HG02938 (cell line): ENCODE results near the gene IPPK.

Source experiments
- ATAC-seq: cut with Tn5 transposase; IDR thresholded peaks from one replicate; pipeline ENCODE4 v1.9.1; 2021; ENCODE audit warnings: mild to moderate bottlenecking, moderate library complexity; ENCODE audit not compliant: unreplicated experiment

IPPK gene

DNA sequence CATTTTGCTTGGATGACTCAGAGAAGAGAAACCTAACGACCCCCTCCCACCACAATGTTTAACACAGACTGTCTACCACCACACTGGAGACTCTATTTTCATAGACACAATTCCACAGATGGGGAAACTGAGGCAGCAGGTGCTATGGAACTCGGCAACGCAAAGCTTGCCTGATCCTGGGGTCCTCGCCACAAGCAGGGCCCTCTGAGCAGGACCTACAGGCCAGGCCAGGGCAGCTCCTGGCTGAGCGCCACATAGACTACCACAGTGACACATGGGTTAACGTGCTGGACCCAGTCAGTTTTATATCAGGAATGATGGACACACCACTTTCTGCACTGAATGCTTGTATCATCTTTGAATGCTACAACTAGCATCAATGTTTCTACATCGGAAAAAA, 11.8 kb downstream of the IPPK start:
- ATAC-seq, result no peak

DNA sequence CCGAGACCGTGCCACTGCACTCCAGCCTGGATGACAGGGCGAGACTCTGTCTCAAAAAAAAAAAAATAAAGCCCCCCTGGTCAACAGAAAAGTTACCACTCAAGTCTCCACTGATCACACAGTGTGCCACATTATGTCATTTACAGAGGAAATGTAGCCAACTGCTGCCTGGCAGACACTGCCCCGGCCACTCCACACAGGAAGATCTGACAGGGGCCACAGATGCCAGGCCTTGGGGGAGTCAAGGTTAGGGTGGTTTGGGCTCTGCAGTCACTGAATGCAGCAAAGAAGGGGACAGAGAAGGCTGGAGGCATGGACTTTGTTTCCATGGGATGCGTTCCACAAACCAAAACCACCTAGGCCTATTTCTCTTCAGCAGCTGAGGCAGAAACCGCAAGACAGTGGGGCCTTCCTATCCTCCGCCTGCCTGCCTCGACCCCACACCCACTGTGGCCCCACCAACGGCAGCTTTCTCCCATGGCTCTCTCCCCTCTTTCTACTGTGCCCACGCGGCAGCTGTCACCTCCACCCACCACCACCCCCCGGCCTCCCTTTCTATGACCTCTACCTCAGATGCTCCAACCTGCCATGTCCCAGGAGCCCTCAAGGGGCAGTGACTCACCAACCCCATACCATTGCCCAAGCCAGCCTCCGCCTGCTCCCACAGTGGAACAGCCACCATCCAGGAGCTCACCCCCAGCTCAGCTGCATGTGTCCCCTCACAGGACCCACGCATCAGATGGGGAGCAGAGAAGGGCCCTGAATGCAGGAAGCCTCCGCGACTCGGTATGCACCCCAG, 12.4 kb downstream of the IPPK start:
- no peak for ATAC-seq

- no peak for ATAC-seq
These were observed 13.4 kb downstream of the IPPK start for GRCh38 chr9:92656537-92656925.

- ATAC-seq, result no peak
These were observed 13.9 kb downstream of the IPPK start for GRCh38 chr9:92655896-92656536.

- no peak for ATAC-seq
These were observed 14.6 kb downstream of the IPPK start for GRCh38 chr9:92655366-92655765.

DNA sequence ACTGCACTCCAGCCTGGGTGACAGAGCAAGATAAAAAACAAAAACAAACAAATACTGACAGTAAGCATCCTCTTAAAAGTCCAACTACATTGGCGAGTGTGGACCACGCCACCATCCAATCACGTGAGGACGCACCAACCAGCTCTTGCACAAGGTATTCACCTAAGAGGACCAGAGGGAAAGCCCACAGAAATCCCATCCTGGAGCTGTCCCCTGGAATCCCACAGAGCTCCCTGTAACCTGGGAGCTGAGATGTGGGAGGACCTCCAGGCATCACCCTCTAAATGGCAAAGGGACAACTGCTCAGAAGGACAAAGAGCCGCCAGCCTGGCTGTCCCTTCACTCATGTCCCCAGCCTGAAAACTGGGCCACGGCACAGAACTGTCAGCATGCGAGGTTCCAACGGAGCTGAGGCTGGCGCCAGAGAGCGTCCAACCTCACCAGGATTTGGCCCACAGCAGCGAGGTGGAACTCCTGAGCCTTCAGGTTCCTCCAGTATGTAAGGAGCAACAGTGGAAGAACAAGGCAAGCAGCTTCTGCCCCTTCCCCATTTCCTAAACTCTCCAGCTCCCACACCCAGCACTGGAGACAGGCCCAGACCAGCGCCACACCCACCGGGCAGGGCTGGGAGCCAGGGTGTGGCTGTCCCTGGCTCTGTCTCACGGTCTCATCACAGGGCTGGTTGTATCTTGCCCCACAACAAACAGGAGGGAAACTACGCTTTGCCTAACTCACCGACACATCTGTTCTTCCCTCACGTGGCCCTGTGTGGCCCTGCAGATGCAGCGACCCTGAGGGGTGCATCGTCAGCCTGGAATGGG, 15.2 kb downstream of the IPPK start:
- ATAC-seq, result no peak

DNA sequence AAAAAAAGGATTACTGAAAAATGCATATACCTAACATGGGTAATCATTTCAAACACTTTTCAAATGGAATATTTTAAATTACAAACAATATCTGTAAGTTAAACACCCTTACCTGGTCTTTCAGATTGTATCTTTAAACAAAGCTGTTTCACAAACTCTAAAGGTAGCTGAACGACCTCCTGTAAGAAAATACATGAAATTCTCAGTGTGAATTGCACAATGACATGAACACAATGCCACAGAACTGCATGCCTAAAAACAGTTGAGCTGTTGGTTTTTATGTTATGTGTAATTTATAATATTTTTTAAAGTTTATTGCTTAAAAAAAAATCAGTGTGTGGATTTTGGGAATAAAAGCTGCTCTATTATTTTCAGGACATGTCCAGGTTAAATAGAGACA, 17.5 kb downstream of the IPPK start:
- no peak for ATAC-seq

GRCh38 chr9:92650839-92651621, 18.9 kb downstream of the IPPK start:
- ATAC-seq, result no peak

GRCh38 chr9:92650296-92650695, 19.6 kb downstream of the IPPK start:
- ATAC-seq, result no peak

DNA sequence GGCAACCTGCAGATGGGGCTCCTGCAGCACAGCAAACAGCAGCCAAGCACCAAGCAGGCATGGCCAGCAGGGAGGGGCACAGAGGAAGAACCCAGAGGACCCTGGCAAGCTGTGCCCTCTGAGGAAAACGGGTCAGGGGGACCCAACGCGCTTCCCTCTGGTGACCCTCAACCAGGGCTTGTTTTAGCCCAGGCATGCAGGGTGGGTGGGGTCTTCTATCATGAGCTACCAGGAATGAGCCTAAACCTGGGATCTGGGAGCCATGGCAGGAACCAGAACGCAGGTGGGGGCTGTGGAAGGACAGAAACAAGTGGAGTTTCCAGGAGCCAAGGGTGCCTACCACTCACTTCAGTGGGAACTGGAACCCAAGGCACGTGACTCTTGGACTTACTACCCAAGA, 20.9 kb downstream of the IPPK start:
- no peak for ATAC-seq

DNA sequence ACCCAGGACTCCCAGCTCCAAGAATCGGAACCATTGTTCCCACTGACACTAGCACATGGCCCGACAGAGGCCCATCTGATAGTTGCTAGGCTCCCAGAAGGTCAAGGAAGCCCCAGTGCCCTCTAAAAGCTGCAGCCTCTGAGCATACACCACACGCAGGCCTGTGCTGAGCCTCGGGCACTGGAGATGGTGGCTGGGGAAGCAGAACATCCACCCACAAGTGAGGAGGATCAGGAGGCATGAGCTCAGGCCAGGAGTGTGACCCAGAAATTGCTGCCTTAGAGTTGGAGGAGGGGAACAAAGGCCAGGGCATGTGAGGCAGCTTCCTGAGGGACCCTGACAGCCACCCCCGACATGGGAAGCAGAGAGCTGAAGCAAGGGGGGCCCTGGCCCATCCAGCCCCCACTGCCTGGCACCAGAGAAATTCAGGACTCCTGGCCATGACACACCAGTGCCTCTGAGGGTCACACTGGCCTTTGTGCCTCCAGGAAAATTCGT, 21.4 kb downstream of the IPPK start:
- no peak for ATAC-seq

DNA sequence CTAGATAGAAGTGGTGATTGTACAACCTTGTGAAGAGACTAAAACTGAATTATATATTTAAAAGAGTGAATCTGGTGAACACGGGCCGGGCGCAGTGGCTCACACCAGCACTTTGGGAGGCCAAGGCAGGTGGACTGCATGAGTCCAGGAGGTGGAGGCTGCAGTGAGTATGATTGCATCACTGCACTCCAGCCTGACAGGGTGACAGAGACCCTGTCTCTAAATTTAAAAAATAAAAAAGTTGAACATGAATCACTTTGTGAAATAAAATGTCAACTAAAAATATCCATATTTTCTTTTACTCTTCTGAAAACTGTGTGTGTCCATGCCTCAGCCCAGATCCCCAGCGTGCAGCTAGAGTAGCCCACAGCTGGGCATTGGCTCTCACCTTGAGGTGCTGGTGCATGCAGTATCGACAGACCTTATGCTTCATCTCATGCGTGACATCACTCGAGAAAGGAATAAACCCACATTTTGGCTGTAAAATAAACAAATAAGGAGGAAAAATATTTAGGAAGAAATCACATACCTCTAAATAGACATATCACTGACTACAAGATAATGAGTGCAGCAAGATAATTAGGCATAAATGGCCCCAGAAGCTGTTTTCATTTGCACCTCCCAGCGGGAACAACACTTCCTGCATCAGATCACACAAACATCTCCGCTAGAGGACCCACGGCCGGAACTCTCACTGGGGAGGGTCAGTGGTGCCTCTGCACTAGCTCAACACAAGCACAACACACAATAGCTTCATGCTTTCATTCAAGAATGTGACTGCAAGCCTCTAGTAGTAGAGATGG, 22.1 kb downstream of the IPPK start:
- ATAC-seq, result no peak

DNA sequence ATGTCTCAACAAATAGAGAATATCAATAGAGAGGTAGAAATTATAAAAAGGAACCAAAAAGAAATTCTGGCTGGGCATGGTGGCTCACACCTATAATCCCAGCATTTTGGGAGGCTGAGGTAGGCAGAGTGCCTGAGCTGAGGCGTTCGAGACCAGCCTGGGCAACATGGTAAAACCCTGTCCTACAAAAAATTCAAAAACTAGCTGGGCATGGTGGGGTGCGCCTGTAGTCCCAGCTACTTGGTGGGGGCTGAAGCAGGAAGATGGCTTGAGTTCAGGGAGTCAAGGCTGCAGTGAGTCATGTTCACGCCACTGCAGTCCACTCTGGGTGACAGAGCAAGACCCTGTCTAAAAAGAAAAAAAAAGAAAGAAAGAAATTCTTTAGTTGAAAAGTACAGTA, 24.9 kb downstream of the IPPK start:
- no peak for ATAC-seq

GRCh38 chr9:92644278-92644677, 25.7 kb downstream of the IPPK start:
- no peak for ATAC-seq

DNA sequence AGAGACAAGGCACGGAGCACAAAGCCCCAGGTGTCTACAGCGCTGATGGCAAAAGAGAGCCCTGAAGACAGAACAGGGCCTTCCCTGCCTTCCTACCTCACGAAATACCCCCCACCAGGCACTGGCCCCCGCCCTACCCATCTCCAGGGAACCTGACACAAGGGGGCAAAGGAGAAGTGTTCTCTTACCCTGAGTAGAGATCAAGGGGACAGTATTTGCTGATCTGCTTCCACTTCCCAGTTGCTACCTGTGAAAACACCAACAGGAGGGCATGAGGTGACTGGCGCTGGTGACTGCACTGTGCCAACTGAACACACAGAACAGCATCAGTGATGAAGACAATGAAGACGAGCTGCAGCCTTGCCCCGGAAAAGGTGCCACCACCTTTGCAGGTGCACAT, 27.4 kb downstream of the IPPK start:
- no peak for ATAC-seq

DNA sequence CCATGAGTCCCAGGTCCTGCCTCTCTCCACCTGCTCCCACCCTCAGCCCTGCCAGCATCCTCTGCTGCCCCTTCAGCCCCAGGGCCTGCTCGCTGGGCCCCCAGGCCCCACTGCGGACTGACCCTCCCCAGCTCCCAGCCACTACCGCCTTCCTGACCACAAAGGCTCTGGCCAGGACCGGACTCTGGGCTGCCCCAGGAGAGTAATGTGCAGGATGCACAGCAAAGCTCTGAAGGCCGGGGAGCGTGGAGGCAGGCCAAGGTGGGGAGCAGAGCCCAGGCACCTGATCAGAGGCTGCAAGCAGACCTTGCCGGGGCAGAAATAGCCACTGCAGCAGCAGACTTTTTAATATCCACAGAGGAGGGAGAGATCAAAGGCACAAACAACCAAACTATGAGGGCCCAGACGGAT, 27.9 kb downstream of the IPPK start:
- ATAC-seq, result no peak

- no peak for ATAC-seq
These were observed 28.7 kb downstream of the IPPK start for GRCh38 chr9:92641092-92641809.

DNA sequence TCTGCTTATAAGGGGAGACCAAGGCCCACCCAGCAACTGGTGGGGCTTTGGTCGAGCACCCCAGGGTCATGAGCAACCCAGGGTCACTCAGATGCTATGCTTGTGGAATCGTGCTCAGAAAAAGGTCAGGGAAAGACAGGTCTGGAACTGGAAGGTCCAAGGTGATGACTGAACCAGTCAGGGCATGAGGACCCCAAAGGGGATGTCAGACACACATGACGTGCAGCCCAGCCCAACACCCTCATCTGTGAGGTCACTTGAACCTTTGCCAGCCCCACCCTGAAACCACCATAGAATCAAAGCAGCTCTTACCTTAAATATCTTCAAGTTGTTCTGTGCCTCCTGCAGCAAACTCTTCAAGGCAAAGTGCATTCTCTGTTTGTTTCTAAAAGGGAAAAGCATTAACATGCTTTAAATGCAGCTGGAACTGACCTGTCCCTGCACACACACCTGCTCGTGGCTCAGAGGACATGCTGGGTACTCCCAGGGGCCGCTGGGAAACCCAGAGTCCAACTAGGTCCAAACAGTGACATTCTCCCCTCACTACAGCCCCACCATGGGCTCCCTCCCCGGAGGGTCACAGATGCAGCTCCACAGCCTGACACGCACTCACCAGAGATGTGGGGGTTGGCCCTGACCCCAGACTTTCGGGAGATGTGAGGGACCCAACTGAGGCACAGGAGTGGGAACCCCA, 29.4 kb downstream of the IPPK start:
- no peak for ATAC-seq

GRCh38 chr9:92639791-92640271, 30.1 kb downstream of the IPPK start:
- ATAC-seq, result no peak
